Measurements from ENCODE around the gene PI4KA.

Gene PI4KA

DNA sequence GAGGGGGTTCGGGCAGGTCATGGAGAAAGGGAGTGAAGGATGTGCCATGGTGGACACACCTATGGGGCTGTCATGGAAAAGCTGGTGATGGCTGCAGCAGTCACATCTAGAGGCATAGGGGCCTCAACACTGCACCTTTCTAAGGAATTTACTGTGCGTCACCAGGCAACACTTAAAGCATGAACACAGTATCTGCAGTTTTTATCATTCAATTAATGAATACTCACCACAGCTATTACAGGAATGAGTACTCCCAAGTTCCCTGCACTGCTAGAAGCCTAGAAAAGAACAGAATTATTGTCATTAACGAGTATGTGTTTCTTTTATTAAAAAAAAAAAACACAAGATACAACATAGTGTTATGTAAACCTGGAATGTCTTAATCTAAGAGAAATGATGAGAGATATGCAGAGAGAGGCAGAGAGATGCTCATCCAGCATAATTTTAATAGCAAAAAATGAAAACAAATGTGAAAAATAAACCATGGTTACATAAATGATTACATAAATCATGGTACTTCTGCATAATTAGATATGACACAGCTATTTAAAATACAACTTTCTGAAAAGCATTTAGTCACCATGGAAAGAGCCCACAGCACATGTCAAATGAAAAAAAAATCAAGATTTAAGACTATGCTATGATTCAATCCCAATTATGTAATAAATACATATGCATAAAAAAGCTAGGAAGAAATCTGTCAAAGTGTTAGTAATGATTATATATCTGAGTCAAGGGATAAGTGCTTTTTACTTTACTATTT lies 65.5 kb downstream of the PI4KA start:
- DNase-seq (ENCODE audit: low read depth): no peak

DNA sequence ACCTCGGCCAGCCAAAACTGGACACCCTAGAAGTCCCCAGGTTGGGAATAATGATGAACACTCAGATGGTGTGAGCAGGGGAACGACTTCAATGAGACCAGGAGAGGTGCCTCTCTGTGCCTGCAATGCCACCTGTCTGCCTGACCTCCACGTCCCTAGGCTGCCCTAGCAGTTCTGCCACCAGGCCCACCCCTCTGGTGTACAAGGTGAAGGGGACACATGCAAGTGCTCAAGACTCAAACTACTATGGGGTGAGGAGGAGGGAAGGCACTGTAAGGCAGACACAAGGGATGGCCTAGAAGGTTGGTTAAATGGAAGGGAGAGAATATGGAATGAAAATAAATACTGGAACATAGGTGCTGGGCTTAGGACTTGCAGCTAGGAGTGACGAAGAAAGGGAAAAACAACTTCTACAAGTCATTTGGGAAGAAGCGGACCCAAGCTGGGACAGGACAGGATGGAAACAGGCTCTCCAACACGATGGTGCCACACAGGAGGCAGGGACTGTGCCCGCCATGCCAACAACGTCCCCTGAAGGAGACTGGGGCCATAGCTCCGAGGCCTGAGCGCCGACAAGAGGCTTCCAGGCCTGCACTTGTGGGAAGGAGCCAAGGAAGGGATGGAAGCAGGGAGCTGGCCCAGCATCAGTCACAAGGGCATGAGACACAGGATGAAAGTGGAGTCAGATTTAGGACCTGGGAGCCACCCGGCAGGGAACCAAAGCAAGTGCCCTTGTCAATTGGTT lies 66.2 kb downstream of the PI4KA start:
- no peak for DNase-seq (ENCODE audit: low read depth)

DNA sequence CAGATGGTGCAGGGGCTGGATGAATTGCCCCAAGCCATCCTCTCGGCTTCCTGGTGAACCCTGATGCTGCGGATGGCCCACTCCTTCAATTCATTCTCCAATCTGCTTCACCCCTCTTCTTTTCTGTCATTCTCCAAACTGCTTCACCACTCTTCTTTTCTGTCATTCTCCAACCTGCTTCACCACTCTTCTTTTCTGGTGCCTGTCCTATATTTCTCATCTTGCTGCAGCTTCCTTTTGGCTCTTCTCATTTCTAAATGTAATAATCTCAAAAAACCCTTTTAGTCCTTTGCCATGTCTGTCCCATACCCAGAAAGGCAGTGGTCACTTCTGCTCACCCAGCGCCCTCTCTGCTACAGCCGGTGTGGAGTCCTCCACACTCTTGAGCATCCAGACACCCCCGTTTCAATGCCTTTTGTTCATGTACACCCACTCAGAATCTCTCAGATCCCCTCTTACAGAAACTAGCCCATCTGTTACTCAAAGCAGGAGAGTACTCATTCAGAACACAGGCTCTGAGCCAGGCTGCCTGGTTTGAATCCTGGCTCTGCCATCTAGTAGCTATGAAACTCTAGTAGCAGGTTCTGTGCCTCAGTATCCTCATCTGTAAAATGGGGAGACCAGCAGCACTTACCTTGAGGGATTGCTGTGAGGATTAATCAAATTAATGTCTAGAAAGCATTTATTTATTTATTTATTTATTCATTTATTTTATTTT lies 69.8 kb downstream of the PI4KA start:
- DNase-seq (ENCODE audit: low read depth): no peak

DNA sequence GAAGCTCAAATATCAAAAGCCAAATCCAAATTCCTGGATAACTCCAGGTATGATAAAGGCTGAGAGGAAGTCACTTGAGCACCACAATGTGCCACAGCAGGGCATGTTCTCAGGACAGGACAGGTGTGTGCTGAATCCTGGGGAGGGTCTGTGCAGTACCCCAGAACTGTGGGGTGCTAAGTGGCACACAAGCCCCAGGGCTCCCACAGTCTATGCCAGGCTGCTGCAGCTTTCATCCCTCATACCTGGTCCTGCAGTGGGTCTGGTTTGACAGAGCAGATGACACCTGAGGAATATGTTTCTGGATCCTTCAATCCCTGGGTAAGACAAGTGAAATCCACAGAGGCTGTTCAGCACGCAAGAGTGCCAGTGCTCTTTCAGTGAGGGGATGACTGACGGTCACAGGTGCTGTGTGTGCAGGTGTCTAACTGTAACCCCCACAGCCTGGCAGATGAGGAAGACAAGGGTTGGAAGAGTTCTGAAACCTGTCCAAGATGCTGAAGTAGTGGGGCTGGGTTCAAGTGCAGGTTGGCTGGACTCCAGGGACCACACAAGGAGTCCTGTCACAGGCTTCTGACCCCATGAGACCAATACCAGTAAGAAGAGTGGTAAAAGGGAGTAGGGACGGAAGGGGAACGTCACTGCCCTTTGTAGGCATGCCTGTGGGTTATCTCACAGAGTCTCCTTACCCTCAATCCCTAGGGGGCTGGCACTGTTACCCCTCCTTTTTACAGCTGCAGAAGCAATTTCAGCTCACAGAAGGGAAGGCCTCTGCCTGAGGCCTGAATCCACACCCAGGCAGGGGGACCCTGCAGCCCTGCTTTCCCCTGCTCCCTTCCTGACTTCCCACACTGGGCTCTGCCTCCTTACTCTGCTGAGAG lies 70.6 kb downstream of the PI4KA start:
- no peak for DNase-seq (ENCODE audit: low read depth)

DNA sequence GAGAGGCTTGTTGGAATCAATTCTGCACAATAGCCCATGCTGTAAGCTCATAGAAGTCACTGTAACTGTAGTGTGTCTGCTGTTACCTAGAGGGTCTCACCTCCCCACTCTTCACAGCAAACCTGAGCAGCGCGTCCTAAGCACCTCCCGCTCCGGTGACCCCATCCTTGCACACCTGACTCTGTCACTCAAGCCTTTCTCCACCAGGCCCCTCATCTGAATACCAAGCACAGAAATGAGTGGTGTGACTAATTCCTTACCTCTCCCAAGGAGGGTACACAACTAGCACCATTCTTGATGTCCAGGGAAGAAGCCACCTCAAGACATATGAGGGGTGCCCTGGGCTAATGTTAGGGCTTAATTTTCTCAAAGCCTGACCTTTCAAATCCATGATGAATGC lies 71.4 kb downstream of the PI4KA start:
- no peak for DNase-seq (ENCODE audit: low read depth)

DNA sequence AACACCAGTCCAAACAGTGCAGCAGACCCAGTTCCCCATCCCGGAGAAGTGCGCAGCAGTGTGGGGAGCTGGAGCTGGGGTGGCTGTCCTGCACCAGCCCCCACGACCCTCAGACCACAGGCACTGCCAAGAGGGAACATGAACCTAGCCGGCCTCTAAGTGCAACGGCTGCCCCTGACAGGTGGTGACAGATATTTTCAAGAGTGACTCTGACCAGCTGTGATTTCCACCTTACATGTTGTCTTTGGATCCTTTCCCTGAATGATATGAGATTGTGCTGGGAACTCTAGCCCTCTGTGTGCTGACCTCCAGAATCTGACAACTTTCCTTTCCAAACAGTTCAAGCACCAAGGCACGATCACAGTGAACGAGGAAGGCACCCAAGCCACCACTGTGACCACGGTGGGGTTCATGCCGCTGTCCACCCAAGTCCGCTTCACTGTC lies 72.1 kb downstream of the PI4KA start:
- DNase-seq (ENCODE audit: low read depth): no peak

DNA sequence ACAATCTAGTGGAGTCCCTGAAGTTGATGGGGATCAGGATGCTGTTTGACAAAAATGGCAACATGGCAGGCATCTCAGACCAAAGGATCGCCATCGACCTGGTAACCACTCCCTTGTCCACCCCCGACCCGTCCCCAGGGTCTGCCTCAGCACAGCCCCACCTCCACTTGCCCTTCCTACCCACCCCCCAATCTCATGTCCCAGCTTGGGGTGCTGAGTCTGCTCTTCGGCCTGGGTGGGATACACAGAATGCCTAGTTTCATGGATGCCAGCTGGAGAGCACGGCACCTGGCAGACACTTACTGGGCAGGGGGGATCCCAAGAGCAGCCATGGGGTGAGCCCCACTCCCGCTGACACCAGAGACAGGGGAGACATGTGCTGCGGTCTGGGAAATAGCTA lies 72.6 kb downstream of the PI4KA start:
- no peak for DNase-seq (ENCODE audit: low read depth)

DNA sequence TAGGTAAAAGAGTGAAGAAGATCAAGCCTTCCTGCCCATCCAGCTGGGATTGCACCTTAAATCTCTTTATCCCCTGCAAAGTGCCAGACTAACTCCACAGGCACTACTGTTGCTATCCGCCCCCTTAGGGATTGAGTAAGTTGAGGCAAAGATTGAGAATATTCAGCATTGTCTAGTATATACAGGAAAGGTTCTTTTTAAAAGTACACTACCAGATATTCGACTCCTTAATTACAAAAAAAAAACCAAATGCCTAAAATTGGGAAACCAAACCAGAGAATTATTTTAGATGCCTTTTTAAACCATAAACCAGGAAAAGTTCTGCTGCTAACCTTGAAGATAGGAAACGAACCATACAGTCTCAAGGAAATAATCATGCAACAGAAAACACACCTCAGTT lies 73.2 kb downstream of the PI4KA start:
- no peak for DNase-seq (ENCODE audit: low read depth)

DNA sequence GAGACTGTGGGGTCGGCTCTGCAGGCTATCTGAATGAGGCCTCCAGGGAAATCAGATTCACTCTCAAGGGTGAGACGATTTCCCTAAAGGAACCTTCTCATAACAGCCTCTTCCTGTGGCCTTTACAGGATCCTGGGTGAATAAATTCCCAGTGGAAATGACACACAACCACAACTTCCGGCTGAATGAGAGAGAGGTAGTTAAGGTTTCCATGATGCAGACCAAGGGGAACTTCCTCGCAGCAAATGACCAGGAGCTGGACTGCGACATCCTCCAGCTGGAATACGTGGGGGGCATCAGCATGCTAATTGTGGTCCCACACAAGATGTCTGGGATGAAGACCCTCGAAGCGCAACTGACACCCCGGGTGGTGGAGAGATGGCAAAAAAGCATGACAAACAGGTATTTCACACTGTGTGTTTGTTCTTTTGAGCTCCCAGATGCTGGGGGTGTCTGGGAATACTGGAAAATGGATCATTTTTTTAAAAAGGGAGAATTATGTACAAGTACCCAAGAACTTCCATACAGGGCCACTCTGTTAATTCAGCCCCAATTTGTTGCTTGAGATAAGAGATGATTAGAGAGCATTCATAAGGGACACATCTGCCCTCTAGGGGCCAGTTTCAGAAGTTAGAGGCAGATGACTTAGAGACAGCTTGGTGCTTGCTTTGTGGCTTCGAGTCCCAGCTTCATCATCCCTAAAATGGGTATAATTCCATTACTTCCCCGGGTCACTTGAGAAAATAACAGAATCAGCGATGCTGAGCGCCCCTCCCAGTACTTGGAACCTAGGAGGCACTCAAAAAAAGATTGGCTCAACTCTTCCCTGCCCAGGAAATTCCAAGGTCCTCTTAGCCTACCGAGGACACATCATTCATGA lies 74.5 kb downstream of the PI4KA start:
- peak; percentile 19 for DNase-seq (ENCODE audit: low read depth)

DNA sequence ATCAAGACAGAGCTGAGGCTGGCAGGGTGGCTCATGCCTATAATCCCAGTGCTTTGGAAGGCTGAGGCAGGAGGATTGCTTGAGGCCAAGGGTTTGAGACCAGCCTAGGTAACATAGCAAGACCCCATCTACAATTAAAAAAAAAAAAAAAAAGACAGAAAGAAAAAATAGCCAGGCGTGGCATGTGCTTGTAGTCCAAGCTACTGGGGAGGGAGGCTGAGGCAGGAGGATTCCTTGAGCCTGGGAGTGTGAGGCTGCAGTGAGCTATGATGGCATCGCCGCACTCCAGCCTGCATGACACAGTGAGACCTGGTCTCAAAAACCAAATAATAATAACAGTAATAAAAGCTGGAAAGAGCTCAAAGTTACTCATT lies 75.3 kb downstream of the PI4KA start:
- DNase-seq (ENCODE audit: low read depth): no peak

DNA sequence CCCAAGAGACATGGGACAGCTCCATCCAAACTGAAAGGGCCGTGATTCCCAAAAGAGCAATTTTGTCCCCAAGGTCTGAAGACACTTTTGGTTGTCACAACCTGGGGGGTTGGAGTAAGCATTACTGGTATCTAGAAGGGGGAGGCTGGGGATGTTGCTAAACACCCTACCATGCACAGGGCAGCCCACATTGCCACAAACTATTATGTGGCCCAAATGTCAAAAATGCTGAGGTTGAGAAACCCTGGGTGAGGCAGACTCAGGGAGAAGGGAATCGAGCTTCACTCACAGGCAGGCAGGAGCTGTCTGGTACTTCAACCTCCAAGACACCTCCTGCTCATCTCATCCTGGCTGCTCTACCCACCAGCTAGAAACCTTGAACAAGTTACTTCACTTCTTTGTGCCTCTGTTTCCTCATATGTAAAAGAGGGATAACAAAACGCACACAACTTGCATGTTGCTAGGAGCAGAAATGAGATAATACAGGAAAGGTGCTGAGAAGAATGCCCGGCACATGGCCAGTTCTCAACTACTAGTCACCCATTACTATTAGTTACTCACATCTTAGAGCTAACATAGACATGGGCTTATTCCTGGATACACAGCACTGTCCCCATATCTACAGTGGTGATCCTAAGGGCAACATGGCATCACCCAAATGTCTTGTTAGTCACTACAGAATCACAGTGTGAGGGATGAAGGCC lies 75.9 kb downstream of the PI4KA start:
- DNase-seq (ENCODE audit: low read depth): no peak

DNA sequence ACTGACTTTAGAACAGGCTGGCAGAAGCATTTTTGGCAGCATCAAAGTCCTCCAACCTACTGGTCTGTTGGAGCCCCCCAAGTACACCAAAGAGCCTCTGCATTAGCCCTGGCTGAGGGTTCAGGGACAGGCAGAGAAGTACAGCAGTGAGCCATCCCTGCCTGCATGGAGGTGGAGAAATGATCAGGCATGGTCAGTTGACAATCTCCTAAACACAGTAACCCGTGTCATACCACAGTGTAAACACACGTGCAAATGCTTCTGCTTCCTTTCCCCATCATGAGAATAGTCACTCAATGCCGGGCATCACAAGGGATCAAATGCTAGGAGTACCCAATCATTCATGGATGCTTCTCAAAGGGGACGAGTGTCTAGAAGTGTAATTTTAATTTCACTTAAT lies 76.5 kb downstream of the PI4KA start:
- DNase-seq (ENCODE audit: low read depth): no peak

DNA sequence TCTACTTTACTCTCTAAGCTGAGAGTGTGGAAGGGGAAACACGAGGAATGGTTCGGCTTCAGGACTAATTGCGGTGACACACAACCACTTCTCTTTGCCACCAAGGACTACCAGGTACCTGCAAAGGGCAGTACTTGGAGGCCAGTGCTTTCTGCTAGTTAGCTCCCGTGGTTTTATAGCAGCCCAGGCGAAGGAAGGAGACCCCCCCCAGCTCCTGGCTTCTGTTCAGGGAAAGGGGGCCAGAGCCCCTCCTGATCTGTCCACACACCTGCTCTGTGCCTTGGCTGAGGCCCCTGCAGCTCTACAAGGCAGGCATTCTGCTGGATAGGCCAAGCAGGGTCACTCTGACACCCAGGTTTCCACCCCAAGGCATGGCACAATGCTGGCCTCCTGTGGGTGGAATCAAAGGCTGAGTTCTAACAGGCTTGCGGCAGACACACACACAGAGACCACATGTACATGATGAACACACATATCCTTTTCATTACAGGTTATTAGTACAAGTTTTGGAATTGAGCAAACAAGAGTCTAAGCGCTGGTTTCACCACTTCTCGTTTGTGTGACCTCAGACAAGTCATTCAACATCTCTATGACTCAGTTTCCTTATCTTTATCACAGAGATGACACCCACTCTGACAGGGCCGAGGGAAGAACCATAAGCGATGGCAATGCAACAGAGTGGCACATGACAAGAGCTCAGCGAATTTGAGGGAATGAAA lies 77.2 kb downstream of the PI4KA start:
- no peak for DNase-seq (ENCODE audit: low read depth)

DNA sequence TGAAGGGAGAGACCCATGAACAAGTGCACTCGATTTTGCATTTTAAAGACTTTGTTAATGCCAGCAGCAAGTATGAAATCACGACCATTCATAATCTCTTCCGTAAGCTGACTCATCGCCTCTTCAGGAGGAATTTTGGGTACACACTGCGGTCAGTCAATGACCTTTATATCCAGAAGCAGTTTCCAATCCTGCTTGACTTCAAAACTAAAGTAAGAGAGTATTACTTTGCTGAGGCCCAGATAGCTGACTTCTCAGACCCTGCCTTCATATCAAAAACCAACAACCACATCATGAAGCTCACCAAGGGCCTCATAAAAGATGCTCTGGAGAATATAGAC lies 78.8 kb downstream of the PI4KA start:
- no peak for DNase-seq (ENCODE audit: low read depth)

DNA sequence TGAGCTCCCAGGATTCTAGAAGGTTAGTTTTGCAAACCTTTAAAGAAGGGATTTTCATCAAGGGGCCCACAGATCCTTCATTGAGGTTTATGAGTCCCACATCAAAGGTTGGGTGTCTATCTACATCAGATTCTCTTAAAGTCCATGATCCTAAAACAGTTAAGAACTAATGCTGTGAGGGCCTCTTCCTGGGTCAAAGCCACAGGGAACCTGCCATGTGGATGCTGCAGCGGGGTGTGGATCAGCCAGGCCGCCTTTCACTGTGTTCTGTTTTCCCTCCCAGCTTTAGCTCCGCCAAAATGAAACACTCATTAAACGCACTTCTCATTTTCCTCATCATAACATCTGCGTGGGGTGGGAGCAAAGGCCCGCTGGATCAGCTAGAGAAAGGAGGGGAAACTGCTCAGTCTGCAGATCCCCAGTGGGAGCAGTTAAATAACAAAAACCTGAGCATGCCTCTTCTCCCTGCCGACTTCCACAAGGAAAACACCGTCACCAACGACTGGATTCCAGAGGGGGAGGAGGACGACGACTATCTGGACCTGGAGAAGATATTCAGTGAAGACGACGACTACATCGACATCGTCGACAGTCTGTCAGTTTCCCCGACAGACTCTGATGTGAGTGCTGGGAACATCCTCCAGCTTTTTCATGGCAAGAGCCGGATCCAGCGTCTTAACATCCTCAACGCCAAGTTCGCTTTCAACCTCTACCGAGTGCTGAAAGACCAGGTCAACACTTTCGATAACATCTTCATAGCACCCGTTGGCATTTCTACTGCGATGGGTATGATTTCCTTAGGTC lies 79.4 kb downstream of the PI4KA start:
- no peak for DNase-seq (ENCODE audit: low read depth)

DNA sequence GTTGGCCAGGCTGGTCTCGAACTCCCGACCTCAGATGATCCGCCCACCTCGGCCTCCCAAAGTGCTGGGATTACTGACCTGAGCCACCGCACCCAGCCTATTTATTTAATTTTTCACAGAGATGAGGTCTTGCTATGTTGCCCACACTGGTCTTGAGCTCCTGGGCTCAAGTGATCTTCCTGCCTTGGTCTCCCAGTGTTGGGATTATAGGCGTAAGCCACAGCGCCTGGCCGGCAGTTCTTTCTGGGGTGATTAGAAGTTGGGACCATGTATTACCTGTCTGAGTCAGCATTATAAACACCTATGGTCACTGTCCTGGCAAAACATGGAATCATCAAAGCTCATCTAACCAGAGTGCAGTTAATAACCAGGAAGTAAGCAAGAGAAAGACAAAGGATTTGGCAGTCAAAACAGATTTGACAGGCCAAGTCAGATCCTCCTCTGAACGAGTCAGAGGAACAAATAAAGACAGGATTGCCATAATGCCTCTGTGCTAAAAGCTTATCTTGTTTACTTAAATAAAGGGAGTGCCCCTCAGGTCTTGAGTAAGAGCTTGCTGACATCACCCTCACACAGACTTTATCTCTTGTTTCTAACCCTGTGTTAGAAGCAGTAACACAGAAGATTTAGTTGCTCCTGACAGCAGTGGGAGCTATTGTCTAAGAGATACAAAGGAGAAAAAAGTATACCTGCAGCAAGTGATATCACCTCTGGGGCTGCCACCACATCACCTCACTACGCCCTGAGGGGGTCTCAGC lies 81.0 kb downstream of the PI4KA start:
- DNase-seq (ENCODE audit: low read depth): no peak

DNA sequence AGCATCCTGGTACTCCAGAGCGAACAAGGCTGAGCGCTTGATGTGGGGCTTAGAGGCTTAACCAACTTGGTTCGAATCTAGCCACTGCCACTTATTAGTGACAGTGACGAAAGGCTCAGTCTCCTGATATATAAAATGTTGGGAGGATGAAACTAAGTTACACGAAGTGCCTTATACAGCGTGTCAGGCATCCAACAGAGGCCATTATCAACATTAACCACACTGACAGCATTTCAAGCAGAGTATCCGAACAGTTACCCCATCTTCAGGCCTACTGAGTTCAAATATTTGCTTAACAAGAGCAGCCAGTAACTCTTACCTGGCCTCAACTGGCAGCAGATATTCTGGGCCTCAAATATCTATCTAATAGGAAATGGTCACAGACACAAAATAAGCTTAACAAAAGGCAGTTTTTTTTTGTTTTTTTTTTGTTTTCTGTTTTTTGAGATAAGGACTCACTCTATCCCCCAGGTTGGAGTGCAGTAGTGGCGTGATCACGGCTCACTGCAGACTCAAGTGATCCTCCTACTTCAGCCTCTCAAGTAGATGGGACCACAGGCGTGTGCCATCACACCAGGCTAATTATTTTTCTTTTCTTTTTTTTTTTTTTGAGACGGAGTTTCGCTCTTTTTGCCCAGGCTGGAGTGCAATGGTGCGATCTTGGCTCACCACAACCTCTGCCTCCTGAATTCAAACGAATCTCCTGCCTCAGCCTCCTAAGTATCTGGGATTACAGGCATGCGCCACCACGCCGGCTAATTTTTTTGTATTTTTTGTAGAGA lies 81.8 kb downstream of the PI4KA start:
- DNase-seq (ENCODE audit: low read depth): no peak
